ENCODE data around the gene SCYL1. TPM values are rescaled to one million over a fixed set of nuclear protein-coding genes. Genes with fewer than 3 reads are reported as not detected.
A peak's percentile ranks its signal among the peaks of the same experiment; 100 is the strongest.

SCYL1 gene
- total RNA-seq, 4 donors from 2014 or later, result 74.3 to 115 (median 104) TPM

- H3K36me3 ChIP-seq, result no peaks in the 10 kb centered on the region
- peak overlapping the region; percentile 95 to 99 (median 98) for H3K27ac ChIP-seq (replicated peaks in 1 of 4)
- peak overlapping the region; percentile 66 to 82 (median 74) for H3K4me3 ChIP-seq
- no peak for DNase-seq (ENCODE audit: extremely low spot score)
- peaks cover 58 to 73% (median 72%) of the 10 kb centered on the region in 4 donors for H3K4me1 ChIP-seq
- 38% methylated on average over 10 of the region's 11 CpGs for WGBS
- peak; percentile 21 to 44 (median 33) for TF ChIP-seq CTCF (IDR thresholded peaks at IDR 0.05)
- TF ChIP-seq EP300 (IDR thresholded peaks at IDR 0.05), result no peak
- peak; percentile 54 to 80 for TF ChIP-seq POLR2AphosphoS5 (IDR thresholded peaks at IDR 0.05)
- TF ChIP-seq POLR2A (IDR thresholded peaks at IDR 0.05; ENCODE audit: low read depth), result no peak
- intact Hi-C loops (cut with DNase I), result loop anchor here (2.0 kb wide), 1 partner anchor 59 kb away; no protein-coding TSS in a partner anchor
- H3K9me3 ChIP-seq, result no peaks in the 10 kb centered on the region
- no peaks in the 10 kb centered on the region for H3K27me3 ChIP-seq
These were observed 45.4 kb upstream of the SCYL1 start for GRCh38 chr11:65479184-65480145.

- Histone ChIP-seq H3K27me3 (no peaks in the 10 kb centered on the region), H3K4me1 (peaks cover 73 to 89% (median 87%) of the 10 kb centered on the region in 4 donors), H3K27ac (replicated peaks in 1 of 4) (peak overlapping the region; percentile 95 to 99 (median 98)), H3K4me3 (no peak overlapping the region), H3K36me3 (no peaks in the 10 kb centered on the region), H3K9me3 (no peaks in the 10 kb centered on the region)
- 91% methylated on average over 2 of the region's 2 CpGs for WGBS
- no peak for DNase-seq (ENCODE audit: extremely low spot score)
- TF ChIP-seq CTCF (IDR thresholded peaks at IDR 0.05) (no peak), EP300 (IDR thresholded peaks at IDR 0.05) (no peak), POLR2AphosphoS5 (IDR thresholded peaks at IDR 0.05) (no peak), POLR2A (IDR thresholded peaks at IDR 0.05; ENCODE audit: low read depth) (no peak)
- intact Hi-C loops (cut with DNase I), result no loop called here
These were observed 42.5 kb upstream of the SCYL1 start for GRCh38 chr11:65482306-65482850.

GRCh38 chr11:65485920-65486219 lies 39.0 kb upstream of the SCYL1 start:
- WGBS, result 41% methylated on average over 5 of the region's 5 CpGs
- no peak overlapping the region for H3K4me3 ChIP-seq
- no peaks in the 10 kb centered on the region for H3K36me3 ChIP-seq
- intact Hi-C loops (cut with DNase I), result no loop called here
- peak overlapping the region; percentile 95 to 99 (median 98) for H3K27ac ChIP-seq (replicated peaks in 1 of 4)
- DNase-seq (ENCODE audit: extremely low spot score), result no peak
- TF ChIP-seq EP300 (IDR thresholded peaks at IDR 0.05), result no peak
- no peak for TF ChIP-seq POLR2AphosphoS5 (IDR thresholded peaks at IDR 0.05)
- TF ChIP-seq CTCF (IDR thresholded peaks at IDR 0.05), result no peak
- no peak for TF ChIP-seq POLR2A (IDR thresholded peaks at IDR 0.05; ENCODE audit: low read depth)
- H3K27me3 ChIP-seq, result no peaks in the 10 kb centered on the region
- no peaks in the 10 kb centered on the region for H3K9me3 ChIP-seq
- peaks cover 73 to 89% (median 86%) of the 10 kb centered on the region in 4 donors for H3K4me1 ChIP-seq

GRCh38 chr11:65486570-65487466 lies 38.1 kb upstream of the SCYL1 start:
- Histone ChIP-seq H3K27ac (replicated peaks in 1 of 4) (peak overlapping the region; percentile 95 to 99 (median 98)), H3K4me3 (no peak overlapping the region), H3K36me3 (no peaks in the 10 kb centered on the region), H3K4me1 (peaks cover 73 to 89% (median 86%) of the 10 kb centered on the region in 4 donors), H3K9me3 (no peaks in the 10 kb centered on the region), H3K27me3 (no peaks in the 10 kb centered on the region)
- WGBS, result 63% methylated on average over 10 of the region's 10 CpGs
- intact Hi-C loops (cut with DNase I), result no loop called here
- TF ChIP-seq EP300 (IDR thresholded peaks at IDR 0.05) (no peak), POLR2AphosphoS5 (IDR thresholded peaks at IDR 0.05) (no peak), CTCF (IDR thresholded peaks at IDR 0.05) (no peak), POLR2A (IDR thresholded peaks at IDR 0.05; ENCODE audit: low read depth) (no peak)
- DNase-seq (ENCODE audit: extremely low spot score), result no peak

All from esophagus muscularis mucosa (tissue), 4 donors.